GM18526 (cell line): ENCODE measurements around the gene BAD.

Source experiments
- POLR2A ChIP-seq: IDR thresholded peaks from 3 replicates; pipeline ENCODE4 v1.6.1; 2011; ENCODE audit not compliant: insufficient read length; ENCODE audit errors: extremely low read depth

The BAD gene

DNA sequence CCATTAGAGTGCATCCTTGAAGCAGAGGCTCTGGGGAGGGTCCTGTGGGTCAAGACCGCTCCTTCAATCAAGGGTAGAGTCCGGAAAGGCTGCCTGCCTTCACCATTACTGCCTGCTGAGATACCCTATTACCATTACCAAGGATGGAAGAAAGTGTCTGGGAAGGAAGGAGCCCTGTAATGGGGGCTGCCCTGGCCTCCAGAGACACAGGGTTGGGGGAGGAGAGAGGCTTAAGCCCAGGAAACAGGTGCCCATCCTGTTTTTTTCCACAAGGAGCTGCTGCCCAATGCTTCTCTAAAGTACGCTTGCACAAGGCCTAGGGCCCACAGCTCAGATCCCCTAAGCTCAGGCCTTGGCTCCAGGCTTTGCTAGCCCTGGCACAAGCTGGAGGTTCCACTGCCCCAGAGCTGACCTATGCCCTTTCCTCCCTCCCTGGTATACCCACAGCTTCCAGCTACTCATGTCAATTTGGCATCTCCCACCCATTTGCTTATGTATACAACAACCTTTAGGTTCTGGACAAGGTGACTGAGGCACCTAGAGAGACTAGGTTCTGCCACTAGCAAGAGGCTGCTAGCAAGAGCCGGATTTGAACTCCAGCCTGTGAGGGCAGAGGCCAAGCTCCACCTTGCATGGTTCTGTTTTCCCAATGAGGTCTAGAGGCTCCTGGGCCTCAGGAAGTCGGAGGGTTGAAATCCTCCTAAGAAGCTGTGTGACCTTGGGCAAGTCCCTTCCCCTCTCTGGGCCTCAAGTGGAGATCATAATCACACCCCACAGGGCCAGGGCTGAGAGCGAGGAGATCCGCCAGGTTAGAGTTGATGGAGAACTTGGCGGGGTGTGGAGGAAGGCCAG, 34.7 kb downstream of the BAD start:
- no peak for TF ChIP-seq POLR2A

DNA sequence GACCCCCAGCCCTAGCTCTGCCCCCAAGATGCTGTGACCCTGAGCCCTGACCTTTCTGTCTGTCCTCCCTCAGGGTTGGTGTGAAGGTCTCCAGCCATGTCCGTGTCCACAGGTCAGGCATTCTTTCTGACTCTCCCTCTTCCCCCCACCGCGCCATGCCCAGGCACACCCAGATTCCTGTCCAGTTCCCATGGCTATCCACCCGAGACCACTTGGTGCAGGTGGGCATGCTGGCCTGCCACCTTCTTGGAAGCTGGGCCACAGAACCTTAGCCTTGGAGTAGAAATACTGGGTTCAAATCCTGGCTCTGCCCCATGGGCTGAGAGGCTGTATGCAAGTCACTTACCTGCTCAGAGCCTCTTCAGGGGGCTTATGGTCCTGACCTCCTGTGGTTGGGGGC, 35.4 kb downstream of the BAD start:
- no peak for TF ChIP-seq POLR2A

DNA sequence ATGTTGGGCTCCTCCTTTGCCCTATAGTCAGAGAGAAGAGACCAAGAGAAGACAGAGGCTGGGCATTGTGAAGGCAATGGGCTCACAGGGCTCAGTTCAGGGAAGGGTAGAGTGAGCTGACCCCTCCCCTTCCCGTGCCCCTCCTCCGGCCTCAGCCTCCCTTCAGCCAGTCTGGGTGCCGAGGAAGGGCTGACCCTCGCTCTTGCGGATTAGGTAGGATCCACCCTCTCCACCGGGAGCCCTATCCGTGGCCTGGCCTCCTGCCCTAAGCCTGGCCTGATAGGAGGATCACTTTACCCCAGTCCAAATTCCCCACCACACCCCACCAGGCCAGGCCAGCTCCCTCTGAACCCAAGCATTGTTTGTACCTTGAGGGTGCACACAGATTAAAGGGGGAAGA, 35.9 kb downstream of the BAD start:
- TF ChIP-seq POLR2A: no peak

DNA sequence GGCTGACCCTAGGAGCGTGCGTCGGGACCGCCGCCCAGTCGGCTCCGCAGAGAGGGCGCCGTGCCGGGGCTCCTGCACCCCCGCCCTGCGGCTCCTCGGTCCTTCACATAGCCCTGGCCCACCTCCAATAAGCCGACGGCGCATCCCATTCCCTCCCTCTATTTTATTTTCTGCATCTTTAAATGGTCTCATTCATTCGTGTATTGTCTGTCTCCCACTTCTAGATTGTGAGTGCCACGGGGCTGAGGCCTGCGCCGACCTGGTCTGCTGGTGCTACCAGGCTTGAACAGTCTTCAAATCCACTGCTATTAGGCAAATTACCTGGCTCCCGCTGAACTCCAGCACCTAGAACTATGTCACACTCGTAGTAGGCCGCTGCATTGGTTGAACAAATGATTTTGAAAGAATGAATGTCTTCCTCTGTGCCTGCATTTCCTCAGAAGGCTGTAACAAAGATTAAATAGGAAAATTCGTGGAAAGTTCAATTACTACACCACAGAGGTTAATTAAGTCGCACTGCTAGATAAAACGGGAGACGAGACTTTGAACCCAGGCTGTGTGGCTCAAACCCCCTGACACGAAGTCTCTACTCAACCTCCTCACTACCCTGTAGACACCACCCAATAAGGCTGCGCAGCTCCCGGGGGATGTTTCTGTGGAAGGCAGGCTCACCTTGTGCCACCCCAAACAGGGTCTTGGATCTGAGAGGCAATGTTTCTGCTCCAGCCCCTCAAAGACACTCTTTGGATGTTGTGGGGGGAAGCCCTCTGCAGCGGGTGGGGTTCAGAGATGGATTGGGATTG, 36.5 kb downstream of the BAD start:
- TF ChIP-seq POLR2A: no peak

GRCh38 chr11:64246871-64247728, 37.4 kb downstream of the BAD start, which contains the start of gene PPP1R14B:
PPP1R14B (minus strand) TSS chr11:64246943; CDS start chr11:64246673, 270 bp downstream.
- peak; percentile 35 for TF ChIP-seq POLR2A

GRCh38 chr11:64245797-64246620, 38.5 kb downstream of the BAD start:
- no peak for TF ChIP-seq POLR2A

GRCh38 chr11:64245401-64245796, 39.1 kb downstream of the BAD start:
- TF ChIP-seq POLR2A: no peak

DNA sequence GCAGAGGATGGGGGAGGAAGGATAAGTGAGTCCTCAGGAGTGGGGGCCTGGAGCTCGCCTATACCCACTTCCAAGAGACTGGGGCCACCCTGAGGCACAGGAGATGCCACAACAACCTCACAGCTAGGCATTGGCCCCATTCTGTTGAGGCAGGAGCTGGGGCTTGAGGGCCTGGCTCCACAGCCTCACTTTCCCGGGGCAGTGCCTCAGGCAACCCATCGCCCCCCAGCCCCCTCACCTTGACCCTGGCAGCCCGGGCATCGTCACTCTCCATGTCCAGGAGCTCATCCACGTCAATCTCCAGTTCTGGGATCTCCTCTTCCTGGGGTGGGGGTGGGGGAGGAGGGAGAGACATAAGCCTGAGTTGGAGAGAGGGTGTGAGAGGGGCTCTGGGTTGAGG, 39.5 kb downstream of the BAD start:
- peak; percentile 19 for TF ChIP-seq POLR2A

GRCh38 chr11:64244107-64244506, 40.4 kb downstream of the BAD start:
- no peak for TF ChIP-seq POLR2A

DNA sequence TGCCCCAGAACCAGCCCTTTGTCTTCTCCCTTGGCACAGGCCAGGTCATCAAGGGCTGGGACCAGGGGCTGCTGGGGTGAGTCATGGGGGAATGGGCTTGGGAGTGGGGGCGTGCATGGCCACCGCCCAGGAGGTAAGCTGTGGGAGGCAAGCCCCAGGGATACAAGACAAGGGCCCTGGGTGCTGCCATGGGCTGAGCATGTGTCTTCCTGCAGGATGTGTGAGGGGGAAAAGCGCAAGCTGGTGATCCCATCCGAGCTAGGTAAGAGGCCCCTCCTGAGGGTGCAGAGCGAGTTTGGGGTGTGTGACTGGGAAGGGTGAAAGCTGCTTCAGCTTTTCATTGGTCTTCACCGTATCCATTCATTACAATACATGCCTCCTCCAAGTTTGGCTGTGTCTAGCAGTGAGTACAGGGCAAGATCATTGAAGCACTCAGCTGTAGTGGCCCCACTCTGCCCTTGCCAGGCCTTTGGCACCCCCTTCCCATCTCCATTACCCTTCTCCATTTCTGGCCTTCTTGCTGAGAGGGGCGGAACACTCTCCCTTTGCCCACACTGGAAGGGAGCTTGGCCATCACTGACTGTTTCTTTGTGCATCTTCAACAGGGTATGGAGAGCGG, 41.1 kb downstream of the BAD start:
- TF ChIP-seq POLR2A: peak; percentile 24

DNA sequence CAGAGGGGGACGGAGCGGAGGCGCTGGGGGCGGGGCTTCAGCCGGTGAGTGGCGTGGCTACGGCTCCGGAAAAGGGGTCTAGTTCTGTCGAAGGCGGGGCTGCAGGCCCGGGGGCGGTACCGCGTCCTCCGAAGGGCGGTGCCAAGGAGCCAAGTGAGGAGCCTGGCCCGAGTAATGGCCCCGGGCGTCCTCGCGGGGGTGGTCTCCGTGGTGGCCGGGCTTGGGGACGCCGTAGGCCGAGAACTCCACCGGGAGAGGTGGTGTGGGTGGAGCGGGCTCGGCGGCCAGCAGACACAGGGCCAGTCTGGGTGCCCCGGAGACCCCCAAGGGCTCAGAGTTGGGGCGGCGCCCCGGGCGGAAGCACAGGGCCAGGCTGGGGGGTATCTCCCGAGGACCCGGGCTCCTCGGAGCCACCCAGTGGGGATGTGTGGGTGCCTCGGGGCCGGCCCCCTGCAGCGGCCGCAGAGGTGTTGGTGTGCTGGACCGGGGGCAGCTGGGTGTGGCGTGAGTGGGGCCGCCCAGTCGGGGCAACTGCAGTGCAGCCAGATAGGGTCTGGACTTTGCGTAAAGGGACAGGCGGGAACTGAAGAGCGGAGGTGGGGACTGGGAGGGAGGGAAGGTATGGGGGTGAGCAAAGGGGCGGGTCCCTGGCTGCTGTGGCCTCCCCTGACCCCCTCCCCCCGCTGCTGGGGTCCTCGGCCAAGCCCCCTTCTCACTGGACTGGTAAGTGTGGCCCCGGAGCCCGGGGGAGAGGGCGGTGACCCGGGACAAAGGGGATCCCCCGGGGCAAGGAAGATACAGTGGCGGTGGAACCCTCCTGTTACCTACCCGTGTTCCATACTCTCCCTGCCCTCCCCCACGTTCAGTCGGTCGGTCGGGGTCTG, 42.7 kb downstream of the BAD start:
- TF ChIP-seq POLR2A: peak; percentile 54

GRCh38 chr11:64241241-64241490, 43.3 kb downstream of the BAD start:
- TF ChIP-seq POLR2A: no peak

- TF ChIP-seq POLR2A: peak; percentile 83
Measured at GRCh38 chr11:64240435-64241240, 43.8 kb downstream of the BAD start, which contains the start of gene FKBP2. FKBP2 (plus strand) TSS chr11:64241095; CDS start chr11:64242388, 1,293 bp downstream.
